Activated T-helper 17 cell treated with anti-CD3 and anti-CD28 coated beads, Interleukin-2, amount 50 U/mL, for 72 hours (primary cell): ENCODE results near the gene ARHGAP30. TPM values are rescaled to one million over a fixed set of nuclear protein-coding genes. Genes with fewer than 3 reads are reported as not detected.
"Not testable (repeated sequence)": the region's sequence is repeated elsewhere in the genome, so short reads cannot be mapped to it uniquely, and the experiment has no call there.

Experiments
- ATAC-seq: fragments of 150-1000 bp; cut with Tn5 transposase; replicated peaks from 2 replicates; pipeline ENCODE4 v1.10.0; 2021; ENCODE audit warnings: mild to moderate bottlenecking, moderate library complexity
- H3K27ac Mint-ChIP-seq: one replicate; pipeline ENCODE4 v1.8.0; 2022; ENCODE audit warnings: mixed read lengths
- H3K27me3 Mint-ChIP-seq: one replicate; pipeline ENCODE4 v1.8.0; 2022; ENCODE audit warnings: mixed read lengths
- H3K36me3 Mint-ChIP-seq: one replicate; pipeline ENCODE4 v1.8.0; 2022; ENCODE audit warnings: low read depth, mild to moderate bottlenecking, mixed read lengths
- H3K4me1 Mint-ChIP-seq: one replicate; pipeline ENCODE4 v1.8.0; 2022; ENCODE audit warnings: mixed read lengths
- H3K4me3 Mint-ChIP-seq: one replicate; pipeline ENCODE4 v1.8.0; 2022; ENCODE audit warnings: mild to moderate bottlenecking, mixed read lengths
- H3K9me3 Mint-ChIP-seq: one replicate; pipeline ENCODE4 v1.8.0; 2022; ENCODE audit warnings: mixed read lengths
- total RNA-seq, 2 donors: library from RNA; stranded (reverse); gene quantifications; one replicate each; pipeline ENCODE4 v1.2.3, GENCODE V29; 2022

Gene ARHGAP30
- 100 to 1,000 TPM; 180 to 207 TPM for total RNA-seq

GRCh38 chr1:161069731-161070270 lies at the start of gene ARHGAP30:
Gene ARHGAP30, minus strand, starts transcription at chr1:161069891. Its CDS starts 267 bp downstream, at chr1:161069624.
- ATAC-seq, result peak; percentile 84
- Mint-ChIP-seq H3K27ac (peak within 1 kb of the TSS; percentile 77), H3K36me3 (peaks cover 50% of the 10 kb centered on the region), H3K9me3 (no peaks in the 10 kb centered on the region), H3K4me3 (peak within 1 kb of the TSS; percentile 82), H3K4me1 (peaks cover 27% of the 10 kb centered on the region), H3K27me3 (no peaks in the 10 kb centered on the region)

GRCh38 chr1:161117759-161118581 lies 48.3 kb upstream of the ARHGAP30 start, which contains the start of the genes NIT1 and PFDN2:
Gene NIT1, plus strand, starts transcription at chr1:161118105. Its CDS starts 72 bp downstream, at chr1:161118177.
Gene PFDN2, minus strand, starts transcription at chr1:161118037. Its CDS starts 11 bp downstream, at chr1:161118026.
- H3K4me3 Mint-ChIP-seq, result peak within 1 kb of the TSS; percentile 93
- H3K36me3 Mint-ChIP-seq, result peaks cover 97% of the 10 kb centered on the region
- H3K27me3 Mint-ChIP-seq, result no peaks in the 10 kb centered on the region
- peaks cover 38% of the 10 kb centered on the region for H3K4me1 Mint-ChIP-seq
- no peaks in the 10 kb centered on the region for H3K9me3 Mint-ChIP-seq
- H3K27ac Mint-ChIP-seq, result peak within 1 kb of the TSS; percentile 80
- peak; percentile 67 for ATAC-seq

GRCh38 chr1:161115961-161116360 lies 46.3 kb upstream of the ARHGAP30 start:
- Mint-ChIP-seq H3K36me3 (peaks cover 93% of the 10 kb centered on the region), H3K27ac (peak overlapping the region; percentile 80), H3K4me3 (peak overlapping the region; percentile 93), H3K4me1 (peaks cover 37% of the 10 kb centered on the region)
- not testable (repeated sequence) for H3K9me3 Mint-ChIP-seq, H3K27me3 Mint-ChIP-seq, ATAC-seq

GRCh38 chr1:161115132-161115711 lies 45.5 kb upstream of the ARHGAP30 start:
- ATAC-seq, result peak; percentile 80
- H3K4me1 Mint-ChIP-seq, result peaks cover 37% of the 10 kb centered on the region
- no peaks in the 10 kb centered on the region for H3K27me3 Mint-ChIP-seq
- H3K27ac Mint-ChIP-seq, result peak overlapping the region; percentile 80
- H3K9me3 Mint-ChIP-seq, result no peaks in the 10 kb centered on the region
- H3K36me3 Mint-ChIP-seq, result peaks cover 89% of the 10 kb centered on the region
- H3K4me3 Mint-ChIP-seq, result peak overlapping the region; percentile 93

- Mint-ChIP-seq H3K36me3 (peaks cover 87% of the 10 kb centered on the region), H3K4me1 (peaks cover 32% of the 10 kb centered on the region), H3K9me3 (no peaks in the 10 kb centered on the region), H3K4me3 (peak overlapping the region; percentile 93), H3K27me3 (no peaks in the 10 kb centered on the region), H3K27ac (peak overlapping the region; percentile 80)
- no peak for ATAC-seq
These were observed 44.9 kb upstream of the ARHGAP30 start for GRCh38 chr1:161114556-161114955.

- no peaks in the 10 kb centered on the region for H3K9me3 Mint-ChIP-seq
- peak overlapping the region; percentile 80 for H3K27ac Mint-ChIP-seq
- no peaks in the 10 kb centered on the region for H3K27me3 Mint-ChIP-seq
- H3K4me3 Mint-ChIP-seq, result peak overlapping the region; percentile 93
- ATAC-seq, result no peak
- peaks cover 29% of the 10 kb centered on the region for H3K4me1 Mint-ChIP-seq
- H3K36me3 Mint-ChIP-seq, result peaks cover 87% of the 10 kb centered on the region
These were observed 44.2 kb upstream of the ARHGAP30 start for GRCh38 chr1:161113915-161114314.

- no peaks in the 10 kb centered on the region for H3K27me3 Mint-ChIP-seq
- H3K27ac Mint-ChIP-seq, result peak overlapping the region; percentile 78
- H3K4me1 Mint-ChIP-seq, result peaks cover 30% of the 10 kb centered on the region
- peaks cover 80% of the 10 kb centered on the region for H3K36me3 Mint-ChIP-seq
- no peak overlapping the region for H3K4me3 Mint-ChIP-seq
- ATAC-seq, result no peak
- no peaks in the 10 kb centered on the region for H3K9me3 Mint-ChIP-seq
These were observed 41.8 kb upstream of the ARHGAP30 start for GRCh38 chr1:161111527-161111926.

GRCh38 chr1:161111117-161111516 lies 41.4 kb upstream of the ARHGAP30 start:
- Mint-ChIP-seq H3K27ac (peak overlapping the region; percentile 78), H3K4me3 (no peak overlapping the region), H3K4me1 (peaks cover 26% of the 10 kb centered on the region), H3K36me3 (peaks cover 80% of the 10 kb centered on the region), H3K27me3 (no peaks in the 10 kb centered on the region), H3K9me3 (no peaks in the 10 kb centered on the region)
- no peak for ATAC-seq

GRCh38 chr1:161106431-161106830 lies 36.7 kb upstream of the ARHGAP30 start:
- Mint-ChIP-seq H3K4me3 (no peak overlapping the region), H3K4me1 (peaks cover 9% of the 10 kb centered on the region), H3K27ac (peak overlapping the region; percentile 18), H3K27me3 (no peaks in the 10 kb centered on the region), H3K36me3 (peaks cover 78% of the 10 kb centered on the region), H3K9me3 (no peaks in the 10 kb centered on the region)
- ATAC-seq, result no peak

GRCh38 chr1:161100556-161100955 lies 30.9 kb upstream of the ARHGAP30 start:
- no peak for ATAC-seq
- Mint-ChIP-seq H3K4me3 (no peak overlapping the region), H3K27ac (peak overlapping the region; percentile 52), H3K4me1 (peaks cover 21% of the 10 kb centered on the region), H3K36me3 (peaks cover 68% of the 10 kb centered on the region), H3K9me3 (no peaks in the 10 kb centered on the region), H3K27me3 (no peaks in the 10 kb centered on the region)

- no peak overlapping the region for H3K27ac Mint-ChIP-seq
- H3K4me1 Mint-ChIP-seq, result peaks cover 16% of the 10 kb centered on the region
- peak overlapping the region; percentile 73 for H3K4me3 Mint-ChIP-seq
- no peaks in the 10 kb centered on the region for H3K9me3 Mint-ChIP-seq
- H3K27me3 Mint-ChIP-seq, result no peaks in the 10 kb centered on the region
- peaks cover 56% of the 10 kb centered on the region for H3K36me3 Mint-ChIP-seq
- no peak for ATAC-seq
These were observed 29.6 kb upstream of the ARHGAP30 start for GRCh38 chr1:161099090-161099802.

GRCh38 chr1:161098210-161099068 lies 28.7 kb upstream of the ARHGAP30 start, which contains the start of gene KLHDC9:
Gene KLHDC9, plus strand, starts transcription at chr1:161098361. Its CDS starts 175 bp downstream, at chr1:161098536.
- Mint-ChIP-seq H3K9me3 (no peaks in the 10 kb centered on the region), H3K4me1 (peaks cover 16% of the 10 kb centered on the region), H3K27me3 (no peaks in the 10 kb centered on the region), H3K27ac (peak within 1 kb of the TSS; percentile 91), H3K36me3 (peaks cover 51% of the 10 kb centered on the region), H3K4me3 (peak within 1 kb of the TSS; percentile 73)
- peak; percentile 56 for ATAC-seq

- Mint-ChIP-seq H3K9me3 (no peaks in the 10 kb centered on the region), H3K27ac (peak overlapping the region; percentile 47), H3K27me3 (no peaks in the 10 kb centered on the region), H3K4me1 (peaks cover 32% of the 10 kb centered on the region), H3K4me3 (peak overlapping the region; percentile 34), H3K36me3 (peaks cover 33% of the 10 kb centered on the region)
- ATAC-seq, result no peak
These were observed 26.8 kb upstream of the ARHGAP30 start for GRCh38 chr1:161096530-161096929.
